HUES48 (cell line): ENCODE data around the gene TMPRSS9.

Experiments used
- H3K27ac ChIP-seq: one replicate; pipeline ENCODE4 v1.7.0; 2013; ENCODE audit warnings: low read depth, low read length, inconsistent platforms
- H3K27me3 ChIP-seq: 2 replicates; pipeline ENCODE4 v1.6.1; 2013; ENCODE audit warnings: mild to moderate bottlenecking, low read length; ENCODE audit not compliant: control insufficient read depth, insufficient read depth
- H3K36me3 ChIP-seq: 2 replicates; pipeline ENCODE4 v1.6.1; 2013; ENCODE audit warnings: low read length; ENCODE audit not compliant: control insufficient read depth, insufficient read depth
- H3K4me1 ChIP-seq: 2 replicates; pipeline ENCODE4 v1.6.1; 2013; ENCODE audit warnings: mild to moderate bottlenecking, low read length; ENCODE audit not compliant: control insufficient read depth, insufficient read depth
- H3K4me3 ChIP-seq: 2 replicates; pipeline ENCODE4 v1.5.1; 2013; ENCODE audit warnings: mild to moderate bottlenecking, low read depth, low read length
- H3K9ac ChIP-seq: 2 replicates; pipeline ENCODE4 v1.6.1; 2013; ENCODE audit warnings: mild to moderate bottlenecking, low read depth, low read length, moderate library complexity
- H3K9me3 ChIP-seq: 2 replicates; pipeline ENCODE4 v1.6.1; 2013; ENCODE audit warnings: low read length; ENCODE audit not compliant: control insufficient read depth, insufficient read depth

Gene TMPRSS9

GRCh38 chr19:2363419-2363818 lies 3.4 kb downstream of the TMPRSS9 start:
- H3K27ac ChIP-seq, result no peak overlapping the region
- peaks cover 6% of the 10 kb centered on the region for H3K27me3 ChIP-seq
- no peaks in the 10 kb centered on the region for H3K36me3 ChIP-seq
- no peaks in the 10 kb centered on the region for H3K9me3 ChIP-seq
- H3K4me3 ChIP-seq, result no peak overlapping the region
- H3K4me1 ChIP-seq, result no peaks in the 10 kb centered on the region
- H3K9ac ChIP-seq, result no peak overlapping the region

GRCh38 chr19:2365201-2365970 lies 5.3 kb downstream of the TMPRSS9 start:
- H3K4me1 ChIP-seq, result no peaks in the 10 kb centered on the region
- no peaks in the 10 kb centered on the region for H3K36me3 ChIP-seq
- peaks cover 4% of the 10 kb centered on the region for H3K27me3 ChIP-seq
- H3K9ac ChIP-seq, result no peak overlapping the region
- no peak overlapping the region for H3K27ac ChIP-seq
- no peak overlapping the region for H3K4me3 ChIP-seq
- H3K9me3 ChIP-seq, result no peaks in the 10 kb centered on the region; the same call in 1 of the 2 replicates

GRCh38 chr19:2371656-2372055 lies 11.6 kb downstream of the TMPRSS9 start:
- no peaks in the 10 kb centered on the region for H3K27me3 ChIP-seq
- no peak overlapping the region for H3K9ac ChIP-seq
- no peaks in the 10 kb centered on the region for H3K4me1 ChIP-seq
- H3K9me3 ChIP-seq, result no peaks in the 10 kb centered on the region; the same call in 1 of the 2 replicates
- H3K4me3 ChIP-seq, result no peak overlapping the region
- no peaks in the 10 kb centered on the region for H3K36me3 ChIP-seq
- no peak overlapping the region for H3K27ac ChIP-seq

- H3K9me3 ChIP-seq, result no peaks in the 10 kb centered on the region; the same call in 1 of the 2 replicates
- no peaks in the 10 kb centered on the region for H3K36me3 ChIP-seq
- no peaks in the 10 kb centered on the region for H3K27me3 ChIP-seq
- H3K27ac ChIP-seq, result no peak overlapping the region
- no peak overlapping the region for H3K4me3 ChIP-seq
- no peaks in the 10 kb centered on the region for H3K4me1 ChIP-seq
- no peak overlapping the region for H3K9ac ChIP-seq
Measured at GRCh38 chr19:2372076-2372612, 12.1 kb downstream of the TMPRSS9 start.

- Histone ChIP-seq H3K27ac (no peak overlapping the region), H3K9me3 (no peaks in the 10 kb centered on the region; the same call in 1 of the 2 replicates), H3K4me1 (no peaks in the 10 kb centered on the region), H3K36me3 (no peaks in the 10 kb centered on the region), H3K4me3 (no peak overlapping the region), H3K27me3 (no peaks in the 10 kb centered on the region), H3K9ac (no peak overlapping the region)
Measured at GRCh38 chr19:2374808-2375207, 14.7 kb downstream of the TMPRSS9 start.

- H3K27ac ChIP-seq, result no peak overlapping the region
- no peak overlapping the region for H3K9ac ChIP-seq
- H3K4me3 ChIP-seq, result no peak overlapping the region
- H3K36me3 ChIP-seq, result no peaks in the 10 kb centered on the region
- H3K9me3 ChIP-seq, result peaks cover 1% of the 10 kb centered on the region; the same call in 1 of the 2 replicates
- H3K27me3 ChIP-seq, result no peaks in the 10 kb centered on the region
- H3K4me1 ChIP-seq, result no peaks in the 10 kb centered on the region
Measured at GRCh38 chr19:2375353-2376121, 15.5 kb downstream of the TMPRSS9 start.

- Histone ChIP-seq H3K9me3 (peaks cover 3% of the 10 kb centered on the region; the same call in 1 of the 2 replicates), H3K4me1 (no peaks in the 10 kb centered on the region), H3K4me3 (no peak overlapping the region), H3K36me3 (no peaks in the 10 kb centered on the region), H3K9ac (no peak overlapping the region), H3K27ac (no peak overlapping the region), H3K27me3 (no peaks in the 10 kb centered on the region)
Measured at GRCh38 chr19:2376784-2377519, 16.9 kb downstream of the TMPRSS9 start.

GRCh38 chr19:2380567-2380966 lies 20.5 kb downstream of the TMPRSS9 start:
- Histone ChIP-seq H3K27ac (no peak overlapping the region), H3K4me1 (no peaks in the 10 kb centered on the region), H3K36me3 (no peaks in the 10 kb centered on the region), H3K9ac (no peak overlapping the region), H3K4me3 (no peak overlapping the region), H3K9me3 (peaks cover 3% of the 10 kb centered on the region; the same call in 1 of the 2 replicates), H3K27me3 (no peaks in the 10 kb centered on the region)

GRCh38 chr19:2381148-2381820 lies 21.2 kb downstream of the TMPRSS9 start:
- H3K9ac ChIP-seq, result no peak overlapping the region
- no peaks in the 10 kb centered on the region for H3K36me3 ChIP-seq
- no peaks in the 10 kb centered on the region for H3K4me1 ChIP-seq
- H3K4me3 ChIP-seq, result no peak overlapping the region
- H3K9me3 ChIP-seq, result peaks cover 3% of the 10 kb centered on the region; the same call in 1 of the 2 replicates
- no peaks in the 10 kb centered on the region for H3K27me3 ChIP-seq
- no peak overlapping the region for H3K27ac ChIP-seq

GRCh38 chr19:2382530-2383222 lies 22.6 kb downstream of the TMPRSS9 start:
- Histone ChIP-seq H3K4me1 (no peaks in the 10 kb centered on the region), H3K36me3 (no peaks in the 10 kb centered on the region), H3K27ac (no peak overlapping the region), H3K4me3 (no peak overlapping the region), H3K9me3 (peaks cover 3% of the 10 kb centered on the region; the same call in 1 of the 2 replicates), H3K27me3 (no peaks in the 10 kb centered on the region), H3K9ac (no peak overlapping the region)
